GM10266 (cell line): ENCODE results near the gene SART1.

Experiments
- DNase-seq: peaks from one replicate; pipeline ENCODE4 v3.0.0; 2012; ENCODE audit errors: extremely low spot score
- CTCF ChIP-seq: IDR thresholded peaks from 2 replicates; pipeline ENCODE4 v1.5.1; 2012; ENCODE audit warnings: mild to moderate bottlenecking, low read depth; ENCODE audit not compliant: control insufficient read depth, insufficient read depth; ENCODE audit errors: missing control alignments

The SART1 gene

GRCh38 chr11:65921876-65922275 lies 39.7 kb upstream of the SART1 start:
- TF ChIP-seq CTCF, result no peak
- DNase-seq, result no peak

- DNase-seq, result no peak
- no peak for TF ChIP-seq CTCF
These were observed 39.0 kb upstream of the SART1 start for GRCh38 chr11:65922565-65922964.

- no peak for TF ChIP-seq CTCF
These were observed 36.1 kb upstream of the SART1 start for GRCh38 chr11:65925397-65925796.

GRCh38 chr11:65927904-65928397 lies 33.6 kb upstream of the SART1 start:
- peak; percentile 84 for DNase-seq
- no peak for TF ChIP-seq CTCF

More at GRCh38 chr11:65925397-65925796, 36.1 kb upstream of the SART1 start:
- no peak for DNase-seq

- no peak for TF ChIP-seq CTCF
These were observed 32.9 kb upstream of the SART1 start for GRCh38 chr11:65928667-65929066.

GRCh38 chr11:65931773-65932557 lies 29.6 kb upstream of the SART1 start:
- no peak for TF ChIP-seq CTCF
- no peak for DNase-seq

More at GRCh38 chr11:65928667-65929066, 32.9 kb upstream of the SART1 start:
- no peak for DNase-seq

GRCh38 chr11:65932558-65932919 lies 29.0 kb upstream of the SART1 start:
- no peak for TF ChIP-seq CTCF
- DNase-seq, result no peak
